K562 (cell line): ENCODE data around the gene IFI30. TPM values are rescaled to one million over a fixed set of nuclear protein-coding genes. Genes with fewer than 3 reads are reported as not detected.

Experiments used
- ARID3B ChIP-seq: fragments of 250-450 bp; sonication (Bioruptor Pico); IDR thresholded peaks from 2 replicates; pipeline ENCODE4 v1.4.0; 2020; ENCODE audit warnings: borderline replicate concordance
- ATF7 ChIP-seq: fragments of 450-650 bp; IDR thresholded peaks from 2 replicates; pipeline ENCODE4 v1.7.1; 2014; ENCODE audit warnings: mild to moderate bottlenecking, moderate library complexity
- BACH1 ChIP-seq: fragments of 200-800 bp; sonication (Bioruptor generic); IDR thresholded peaks from 2 replicates; pipeline ENCODE4 v1.6.1; 2016; ENCODE audit warnings: missing genetic modification characterization, missing compliant biosample characterization
- BRD4 ChIP-seq: fragments of 200-600 bp; sonication (generic); IDR thresholded peaks from 2 replicates; pipeline ENCODE4 v1.6.1; 2017; ENCODE audit warnings: inconsistent platforms
- CC2D1A ChIP-seq: fragments of 450-650 bp; IDR thresholded peaks from 2 replicates; pipeline ENCODE4 v1.6.1; 2017; ENCODE audit warnings: mild to moderate bottlenecking
- EWSR1 ChIP-seq: fragments of 450-650 bp; IDR thresholded peaks from 2 replicates; pipeline ENCODE4 v1.6.1; 2018; ENCODE audit warnings: borderline replicate concordance, mild to moderate bottlenecking, low read depth, moderate library complexity; ENCODE audit not compliant: partially characterized antibody
- HNRNPLL ChIP-seq: fragments of 200-400 bp; formaldehyde crosslinking; IDR thresholded peaks from 2 replicates; pipeline ENCODE4 v1.6.1; 2017; ENCODE audit warnings: low read length, low read depth, mild to moderate bottlenecking; ENCODE audit not compliant: poor library complexity, severe bottlenecking
- HOMEZ ChIP-seq: fragments of 250-450 bp; sonication (Bioruptor Pico); IDR thresholded peaks from 2 replicates; pipeline ENCODE4 v1.4.0; 2020; ENCODE audit warnings: mild to moderate bottlenecking, moderate library complexity
- LCOR ChIP-seq: sonication (generic); formaldehyde crosslinking; IDR thresholded peaks from 2 replicates; pipeline ENCODE4 v1.8.0; 2022; ENCODE audit warnings: mild to moderate bottlenecking, missing genetic modification reagents
- MBD1 ChIP-seq: fragments of 250-450 bp; sonication (Bioruptor Pico); IDR thresholded peaks from 2 replicates; pipeline ENCODE4 v1.8.0; 2022; ENCODE audit warnings: inconsistent platforms
- MCM7 ChIP-seq, 2 experiments: fragments of 450-650 bp; IDR thresholded peaks; 2 replicates each; pipeline ENCODE4 v1.6.1; 2016 to 2018
- MXI1 ChIP-seq: IDR thresholded peaks from 2 replicates; pipeline ENCODE4 v1.6.1; 2011; ENCODE audit warnings: low read depth, mild to moderate bottlenecking, improper control_type of control experiment, low read length
- NCOR1 ChIP-seq: fragments of 450-650 bp; IDR thresholded peaks from 2 replicates; pipeline ENCODE4 v1.6.1; 2016; ENCODE audit warnings: mild to moderate bottlenecking, moderate library complexity
- POLR3G ChIP-seq: IDR thresholded peaks from 2 replicates; pipeline ENCODE4 v1.6.1; 2011; ENCODE audit not compliant: insufficient read length, insufficient replicate concordance; ENCODE audit errors: extremely low read depth
- RAD21 ChIP-seq, 2 experiments: fragments of 250-450 bp in 1 of 2; fragments of 450-650 bp in 1 of 2; sonication (Bioruptor Pico) in 1 of 2; formaldehyde crosslinking in 1 of 2; IDR thresholded peaks in 1 of 2; conservative IDR thresholded peaks in 1 of 2; 2 replicates each; pipeline versions ENCODE4 v1.4.0 to v1.8.0; 2020 to 2022; ENCODE audit warnings: mild to moderate bottlenecking in 2 of 2, moderate library complexity in 1 of 2
- RBFOX2 ChIP-seq: fragments of 200-400 bp; formaldehyde crosslinking; IDR thresholded peaks from 2 replicates; pipeline ENCODE4 v1.6.1; 2017; ENCODE audit warnings: low read depth, mild to moderate bottlenecking, low read length, moderate library complexity
- STAT5B ChIP-seq: fragments of 250-450 bp; sonication (Bioruptor Pico); IDR thresholded peaks from 2 replicates; pipeline ENCODE4 v1.8.0; 2021; ENCODE audit warnings: mild to moderate bottlenecking, inconsistent platforms
- ZKSCAN3 ChIP-seq: fragments of 250-450 bp; sonication (Bioruptor Pico); IDR thresholded peaks from 2 replicates; pipeline ENCODE4 v1.4.0; 2020
- ZNF609 ChIP-seq: sonication (generic); formaldehyde crosslinking; IDR thresholded peaks from 2 replicates; pipeline ENCODE4 v1.8.1; 2023; ENCODE audit warnings: missing genetic modification reagents, mild to moderate bottlenecking, borderline replicate concordance
- ZNF780A ChIP-seq: fragments of 250-450 bp; sonication (Bioruptor Pico); IDR thresholded peaks from 2 replicates; pipeline ENCODE4 v1.5.0; 2021; ENCODE audit warnings: mild to moderate bottlenecking
- polyA plus RNA-seq, 8 experiments: library from polyadenylated mRNA; depleted of rRNA in 4 of 8; stranded (reverse) in 5 of 8; unstranded in 3 of 8; fragments of >200 nt; fragmentation: Nextera tagmentation in 2 of 8; fragmentation: Illumina TruSeq in 1 of 8; extraction: Ambion mirVana in 2 of 8; extraction: Trizol in 1 of 8; gene quantifications; 2 replicates each; pipeline versions ENCODE4 v1.2.1 to v1.2.3, GENCODE V29; 2011 to 2014; ENCODE audit warnings: inconsistent platforms in 1 of 8, missing spikeins in 1 of 8
- total RNA-seq, 7 experiments: library from RNA; depleted of rRNA in 6 of 7; stranded (reverse); fragments of >200 nt in 6 of 7; fragmentation: Illumina TruSeq in 2 of 7; extraction: Trizol in 2 of 7; gene quantifications; 2 replicates each; pipeline versions ENCODE4 v1.2.1 to v1.2.3, GENCODE V29; 2011 to 2021; ENCODE audit warnings: low replicate concordance in 1 of 7

The IFI30 gene
- total and polyA plus RNA-seq, 9 of the 15 experiments (the other 6 are each of a cell fraction or from before 2014, with no cell fraction given): 63.7 to 430 (median 109) TPM

GRCh38 chr19:18156841-18157464, 16.7 kb upstream of the IFI30 start (continued):
- TF ChIP-seq ARID3B (CRISPR knock-in tag): no peak
- no peak for TF ChIP-seq MBD1 (CRISPR knock-in tag)
- TF ChIP-seq EWSR1: no peak
- no peak for TF ChIP-seq MCM7 (IDR thresholded peaks at IDR 0.05)
- TF ChIP-seq ZNF780A: no peak
- TF ChIP-seq ZKSCAN3: no peak
- no peak for TF ChIP-seq LCOR (CRISPR knock-in tag)
- TF ChIP-seq MXI1: peak; percentile 96
- no peak for TF ChIP-seq HOMEZ (CRISPR knock-in tag)
- TF ChIP-seq BRD4: no peak
- TF ChIP-seq RBFOX2: peak; percentile 64
- no peak for TF ChIP-seq STAT5B (CRISPR knock-in tag)
- TF ChIP-seq ATF7: peak; percentile 52; the same call in 1 of the 2 replicates
- TF ChIP-seq RAD21 (CRISPR knock-in tag; conservative IDR thresholded peaks at IDR 0.05 in 1 of 2, IDR thresholded peaks at IDR 0.05 in 1 of 2): no peak
- TF ChIP-seq CC2D1A: no peak; the same call in 1 of the 2 replicates
- TF ChIP-seq HNRNPLL: no peak
- no peak for TF ChIP-seq ZNF609 (CRISPR knock-in tag)
- peak; percentile 80 for TF ChIP-seq NCOR1
- no peak for TF ChIP-seq BACH1 (tag)
- no peak for TF ChIP-seq POLR3G
